Stimulated activated CD8-positive, alpha-beta memory T cell treated with anti-CD3 and anti-CD28 coated beads, Interleukin-12 subunit alpha, Interleukin-12 subunit beta, amount 100 ng/mL, for 24 hours (primary cell): ENCODE data around the gene NOVA1.

Experiments used
- DNase-seq: peaks from one replicate; pipeline ENCODE4 v3.0.0-alpha.2; 2020; ENCODE audit errors: extremely low read depth

NOVA1 gene

GRCh38 chr14:26593357-26593756 lies 4.5 kb downstream of the NOVA1 start:
- DNase-seq: no peak

- DNase-seq: no peak
Measured at GRCh38 chr14:26589925-26590324, 7.9 kb downstream of the NOVA1 start.

- no peak for DNase-seq
Measured at GRCh38 chr14:26577711-26578110, 20.1 kb downstream of the NOVA1 start.

GRCh38 chr14:26554069-26554772 lies 43.6 kb downstream of the NOVA1 start:
- no peak for DNase-seq

GRCh38 chr14:26549571-26549970 lies 48.3 kb downstream of the NOVA1 start:
- DNase-seq: no peak

- no peak for DNase-seq
Measured at GRCh38 chr14:26548406-26548805, 49.4 kb downstream of the NOVA1 start.

GRCh38 chr14:26538176-26538575 lies 59.7 kb downstream of the NOVA1 start:
- DNase-seq: no peak

GRCh38 chr14:26531894-26532293 lies 65.9 kb downstream of the NOVA1 start:
- no peak for DNase-seq

- no peak for DNase-seq
Measured at GRCh38 chr14:26528415-26529182, 69.2 kb downstream of the NOVA1 start.

- DNase-seq: no peak
Measured at GRCh38 chr14:26527095-26527494, 70.7 kb downstream of the NOVA1 start.

GRCh38 chr14:26526137-26526536 lies 71.7 kb downstream of the NOVA1 start:
- no peak for DNase-seq

- DNase-seq: no peak
Measured at GRCh38 chr14:26525085-26525484, 72.7 kb downstream of the NOVA1 start.

GRCh38 chr14:26522967-26523366 lies 74.9 kb downstream of the NOVA1 start:
- no peak for DNase-seq

- DNase-seq: no peak
Measured at GRCh38 chr14:26517771-26518170, 80.1 kb downstream of the NOVA1 start.

- DNase-seq: no peak
Measured at GRCh38 chr14:26500028-26500427, 97.8 kb downstream of the NOVA1 start.

- no peak for DNase-seq
Measured at GRCh38 chr14:26499546-26499945, 98.3 kb downstream of the NOVA1 start.

- no peak for DNase-seq
Measured at GRCh38 chr14:26486922-26487321, 110.9 kb downstream of the NOVA1 start.

- no peak for DNase-seq
Measured at GRCh38 chr14:26484562-26484961, 113.3 kb downstream of the NOVA1 start.

- no peak for DNase-seq
Measured at GRCh38 chr14:26478967-26479366, 118.9 kb downstream of the NOVA1 start.

GRCh38 chr14:26466862-26467261 lies 131.0 kb downstream of the NOVA1 start:
- DNase-seq: no peak

- DNase-seq: no peak
Measured at GRCh38 chr14:26463136-26463535, 134.7 kb downstream of the NOVA1 start.

- DNase-seq: no peak
Measured at GRCh38 chr14:26454105-26454504, 143.7 kb downstream of the NOVA1 start.

- DNase-seq: no peak
Measured at GRCh38 chr14:26448181-26448855, 149.5 kb downstream of the NOVA1 start.
